ENCODE data around the gene TSHR. TPM values are rescaled to one million over a fixed set of nuclear protein-coding genes. Genes with fewer than 3 reads are reported as not detected.
A peak's percentile ranks its signal among the peaks of the same experiment; 100 is the strongest.

The TSHR gene
- total RNA-seq, 1 donor: not detected

DNA sequence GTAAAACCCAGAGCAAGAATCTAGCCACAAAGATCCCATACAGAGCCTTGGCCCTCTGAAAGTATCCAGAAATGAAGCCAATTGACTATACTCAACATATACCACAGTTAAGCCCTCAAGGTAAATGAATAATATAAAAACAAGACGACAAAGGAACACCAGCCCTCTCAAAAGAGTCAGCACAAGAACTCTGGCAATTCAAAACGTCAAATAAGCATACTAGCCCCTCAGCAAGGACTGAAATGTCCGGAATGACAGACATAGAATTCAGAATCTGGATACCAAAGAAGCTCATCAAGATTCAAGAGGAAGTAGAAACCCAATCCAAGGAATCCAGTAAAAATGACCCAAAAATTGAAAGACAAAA lies 215.4 kb downstream of the TSHR start:
- no peak overlapping the region for H3K4me3 ChIP-seq (ENCODE audit: low read depth, low read length)
- no peak for DNase-seq (ENCODE audit: low read depth)
- TF ChIP-seq, protein P1, sequence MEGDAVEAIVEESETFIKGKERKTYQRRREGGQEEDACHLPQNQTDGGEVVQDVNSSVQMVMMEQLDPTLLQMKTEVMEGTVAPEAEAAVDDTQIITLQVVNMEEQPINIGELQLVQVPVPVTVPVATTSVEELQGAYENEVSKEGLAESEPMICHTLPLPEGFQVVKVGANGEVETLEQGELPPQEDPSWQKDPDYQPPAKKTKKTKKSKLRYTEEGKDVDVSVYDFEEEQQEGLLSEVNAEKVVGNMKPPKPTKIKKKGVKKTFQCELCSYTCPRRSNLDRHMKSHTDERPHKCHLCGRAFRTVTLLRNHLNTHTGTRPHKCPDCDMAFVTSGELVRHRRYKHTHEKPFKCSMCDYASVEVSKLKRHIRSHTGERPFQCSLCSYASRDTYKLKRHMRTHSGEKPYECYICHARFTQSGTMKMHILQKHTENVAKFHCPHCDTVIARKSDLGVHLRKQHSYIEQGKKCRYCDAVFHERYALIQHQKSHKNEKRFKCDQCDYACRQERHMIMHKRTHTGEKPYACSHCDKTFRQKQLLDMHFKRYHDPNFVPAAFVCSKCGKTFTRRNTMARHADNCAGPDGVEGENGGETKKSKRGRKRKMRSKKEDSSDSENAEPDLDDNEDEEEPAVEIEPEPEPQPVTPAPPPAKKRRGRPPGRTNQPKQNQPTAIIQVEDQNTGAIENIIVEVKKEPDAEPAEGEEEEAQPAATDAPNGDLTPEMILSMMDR (IDR thresholded peaks at IDR 0.05; ENCODE audit: insufficient read depth, low read depth, low read length): no peak

DNA sequence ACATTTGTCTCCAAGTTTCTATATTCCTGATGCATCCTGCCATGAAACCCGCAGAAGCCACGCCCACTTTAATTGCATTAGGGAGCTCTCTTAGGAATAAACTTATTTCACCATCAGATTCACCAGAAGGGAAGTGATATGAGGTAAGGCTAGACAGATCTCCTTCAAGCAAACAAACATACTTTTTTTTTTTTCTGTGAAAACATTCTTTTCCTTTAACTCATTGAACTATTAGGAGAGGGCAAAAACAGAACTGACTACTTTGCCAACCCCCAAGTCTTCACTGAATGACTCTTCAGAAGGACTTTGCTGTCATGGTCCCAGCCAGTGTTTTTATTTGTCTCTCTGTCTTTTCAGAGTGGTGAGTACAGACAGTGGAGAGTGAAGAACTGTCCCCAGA lies 216.9 kb downstream of the TSHR start:
- H3K4me3 ChIP-seq (ENCODE audit: low read depth, low read length): no peak overlapping the region
- TF ChIP-seq, protein P1 (IDR thresholded peaks at IDR 0.05; ENCODE audit: insufficient read depth, low read depth, low read length): no peak
- no peak for DNase-seq (ENCODE audit: low read depth)

DNA sequence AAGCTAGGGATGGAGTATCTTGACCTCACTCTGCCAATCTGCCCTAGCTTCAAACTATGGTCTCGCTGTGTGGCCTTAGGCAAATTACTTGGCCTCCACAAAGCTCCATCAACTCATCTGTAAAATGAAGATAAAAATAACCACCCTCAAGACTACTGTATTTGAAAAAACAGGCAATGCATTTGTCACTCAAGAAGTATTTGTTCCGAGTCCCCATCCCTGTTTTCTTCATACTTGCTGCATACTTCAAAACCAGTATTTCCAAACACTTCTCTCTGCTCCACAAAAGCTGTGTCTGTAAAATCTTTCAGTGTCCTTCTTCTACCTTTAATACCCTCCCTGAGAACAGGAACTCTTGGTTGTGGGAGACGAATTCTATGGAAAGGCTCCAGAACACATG lies 217.5 kb downstream of the TSHR start:
- TF ChIP-seq, protein P1 (IDR thresholded peaks at IDR 0.05; ENCODE audit: insufficient read depth, low read depth, low read length): no peak
- no peak overlapping the region for H3K4me3 ChIP-seq (ENCODE audit: low read depth, low read length)
- no peak for DNase-seq (ENCODE audit: low read depth)

DNA sequence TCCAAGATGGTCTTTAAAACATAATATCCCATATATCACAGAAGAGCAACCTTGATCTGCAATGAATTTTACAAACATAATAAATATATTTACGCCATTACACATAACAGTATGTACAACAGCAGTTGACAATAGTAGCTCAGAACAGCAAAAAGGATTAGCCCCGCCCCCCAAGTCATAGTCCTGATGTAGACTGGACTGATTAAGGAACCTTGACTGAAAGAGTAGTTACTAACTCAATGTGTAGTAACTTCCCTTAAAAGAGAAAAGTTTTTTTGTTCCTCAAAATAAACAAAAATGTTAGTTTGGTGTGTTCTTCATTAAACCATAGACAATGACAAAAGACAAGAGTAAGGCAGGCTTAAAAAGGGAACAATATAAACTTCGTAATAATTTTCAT lies 220.8 kb downstream of the TSHR start:
- no peak overlapping the region for H3K4me3 ChIP-seq (ENCODE audit: low read depth, low read length)
- no peak for DNase-seq (ENCODE audit: low read depth)
- TF ChIP-seq, protein P1 (IDR thresholded peaks at IDR 0.05; ENCODE audit: insufficient read depth, low read depth, low read length): no peak

DNA sequence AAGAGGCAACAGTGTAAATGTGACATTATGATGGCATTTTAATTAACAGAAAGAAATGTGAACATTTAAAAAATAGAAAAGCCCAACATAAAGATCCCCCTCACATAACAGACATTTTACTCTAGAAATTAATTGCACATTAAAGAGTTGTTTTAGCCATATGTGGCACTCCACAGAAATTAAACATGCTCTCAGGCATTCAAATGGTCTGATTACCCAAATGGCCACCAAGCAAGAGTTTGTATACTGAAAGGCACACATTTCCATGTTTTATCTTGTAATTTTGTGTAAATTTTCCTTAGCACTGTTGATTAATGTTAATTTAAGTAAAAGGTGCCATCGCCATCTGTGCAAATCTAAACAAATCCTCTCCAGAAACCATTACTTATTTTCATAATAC lies 221.8 kb downstream of the TSHR start:
- peak overlapping the region; percentile 35 for H3K4me3 ChIP-seq (ENCODE audit: low read depth, low read length)
- TF ChIP-seq, protein P1 (IDR thresholded peaks at IDR 0.05; ENCODE audit: insufficient read depth, low read depth, low read length): no peak
- peak; percentile 33 for DNase-seq (ENCODE audit: low read depth)

DNA sequence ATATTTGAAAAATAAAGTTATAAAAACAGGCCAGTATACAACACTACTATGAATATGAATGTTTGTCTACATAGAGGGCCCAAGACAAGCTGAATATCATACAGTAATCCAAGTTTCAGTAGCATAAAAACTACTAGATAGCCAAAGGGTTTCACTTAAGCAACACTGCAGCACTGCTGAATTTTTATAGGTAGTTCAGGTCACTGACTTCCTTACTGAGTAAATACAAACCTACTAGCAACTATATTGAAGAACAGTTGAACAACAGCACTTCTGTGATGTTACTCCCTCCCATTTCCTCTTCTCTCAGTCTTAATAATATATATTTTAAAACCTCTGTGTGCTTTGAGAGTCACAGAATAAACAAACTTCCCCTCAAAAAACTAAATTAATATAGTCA lies 222.6 kb downstream of the TSHR start:
- DNase-seq (ENCODE audit: low read depth): no peak
- no peak overlapping the region for H3K4me3 ChIP-seq (ENCODE audit: low read depth, low read length)
- TF ChIP-seq, protein P1 (IDR thresholded peaks at IDR 0.05; ENCODE audit: insufficient read depth, low read depth, low read length): no peak

DNA sequence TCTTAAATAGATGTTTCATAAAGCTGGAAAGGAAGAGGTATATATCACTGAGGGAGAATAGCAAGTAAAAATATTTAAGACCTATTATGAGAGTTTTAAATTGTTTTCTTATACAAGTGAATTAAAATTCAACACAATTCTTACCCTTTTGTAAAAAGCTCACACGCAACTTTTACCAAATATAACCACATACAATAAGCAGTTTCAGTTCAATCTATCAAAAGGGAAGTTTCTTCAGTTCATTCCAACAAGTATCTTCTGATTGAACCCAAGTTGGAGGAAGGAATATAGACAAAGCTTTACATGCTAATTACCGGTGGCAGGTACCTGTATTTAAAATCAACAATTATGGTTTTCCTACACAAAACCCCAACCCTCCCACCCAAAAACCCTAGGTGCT lies 224.2 kb downstream of the TSHR start:
- no peak for DNase-seq (ENCODE audit: low read depth)
- TF ChIP-seq, protein P1 (IDR thresholded peaks at IDR 0.05; ENCODE audit: insufficient read depth, low read depth, low read length): no peak
- no peak overlapping the region for H3K4me3 ChIP-seq (ENCODE audit: low read depth, low read length)

Measured in fibroblast of villous mesenchyme (primary cell).